ENCODE results near the gene HCN2.

DNA sequence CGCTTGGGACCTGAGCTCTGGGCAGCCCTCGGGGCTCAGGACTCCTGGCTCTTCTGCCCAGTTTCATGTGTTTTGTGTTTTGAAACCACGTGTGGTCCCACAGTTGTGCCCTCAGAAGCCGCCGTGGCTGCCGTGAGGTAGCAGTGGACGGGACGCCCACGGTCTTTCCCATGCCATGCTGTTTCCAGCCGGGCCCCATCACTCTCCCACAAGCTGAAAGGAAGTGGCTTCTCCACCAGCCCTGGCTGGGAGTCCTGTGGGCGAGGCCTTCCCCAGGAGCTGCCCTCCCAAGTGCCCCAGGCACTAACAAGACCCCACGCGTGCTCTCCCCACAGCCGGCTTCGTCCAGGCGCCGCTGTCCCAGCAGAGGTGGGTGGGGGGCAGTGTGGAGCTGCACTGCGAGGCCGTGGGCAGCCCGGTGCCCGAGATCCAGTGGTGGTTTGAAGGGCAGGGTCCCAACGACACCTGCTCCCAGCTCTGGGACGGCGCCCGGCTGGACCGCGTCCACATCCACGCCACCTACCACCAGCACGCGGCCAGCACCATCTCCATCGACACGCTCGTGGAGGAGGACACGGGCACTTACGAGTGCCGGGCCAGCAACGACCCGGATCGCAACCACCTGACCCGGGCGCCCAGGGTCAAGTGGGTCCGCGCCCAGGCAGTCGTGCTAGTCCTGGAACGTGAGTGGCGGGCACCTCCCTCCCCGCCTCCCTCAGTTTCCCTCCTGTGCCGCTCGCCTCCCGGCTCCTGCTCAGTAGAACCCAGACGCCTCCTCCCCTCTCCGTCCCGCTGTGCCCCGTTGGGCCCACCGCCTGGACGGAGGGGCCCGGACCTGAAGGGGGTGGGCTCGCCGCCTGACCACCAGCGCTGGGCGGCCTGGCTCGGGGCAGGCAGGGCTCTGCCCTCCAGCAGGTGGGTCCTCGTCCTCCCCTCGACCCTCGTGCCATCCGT is 12.0 kb upstream of the HCN2 start:
- TF ChIP-seq, protein P1, sequence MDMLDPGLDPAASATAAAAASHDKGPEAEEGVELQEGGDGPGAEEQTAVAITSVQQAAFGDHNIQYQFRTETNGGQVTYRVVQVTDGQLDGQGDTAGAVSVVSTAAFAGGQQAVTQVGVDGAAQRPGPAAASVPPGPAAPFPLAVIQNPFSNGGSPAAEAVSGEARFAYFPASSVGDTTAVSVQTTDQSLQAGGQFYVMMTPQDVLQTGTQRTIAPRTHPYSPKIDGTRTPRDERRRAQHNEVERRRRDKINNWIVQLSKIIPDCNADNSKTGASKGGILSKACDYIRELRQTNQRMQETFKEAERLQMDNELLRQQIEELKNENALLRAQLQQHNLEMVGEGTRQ (IDR thresholded peaks at IDR 0.05; ENCODE audit: borderline replicate concordance, low read depth, low read length), result no peak
- TF ChIP-seq SMARCA5 (IDR thresholded peaks at IDR 0.05) (no peak), POLR2A (IDR thresholded peaks at IDR 0.05; ENCODE audit: low read depth, low read length) (no peak)
